GM12872 (cell line): ENCODE data around the gene GDE1.

Experiments used
- CTCF ChIP-seq: IDR thresholded peaks from 3 replicates; pipeline ENCODE4 v1.5.1; 2011; ENCODE audit warnings: low read depth, mild to moderate bottlenecking, low read length, moderate library complexity; ENCODE audit not compliant: insufficient read depth

GDE1 gene

GRCh38 chr16:19482291-19482690, 39.6 kb downstream of the GDE1 start:
- TF ChIP-seq CTCF = no peak

- TF ChIP-seq CTCF = no peak
These were observed 40.1 kb downstream of the GDE1 start for GRCh38 chr16:19481769-19482168.

GRCh38 chr16:19481296-19481695, 40.6 kb downstream of the GDE1 start:
- no peak for TF ChIP-seq CTCF

- no peak for TF ChIP-seq CTCF
These were observed 42.6 kb downstream of the GDE1 start for GRCh38 chr16:19479302-19479721.

GRCh38 chr16:19478505-19478904, 43.4 kb downstream of the GDE1 start:
- TF ChIP-seq CTCF = no peak

- no peak for TF ChIP-seq CTCF
These were observed 47.3 kb downstream of the GDE1 start for GRCh38 chr16:19474617-19475016.

- no peak for TF ChIP-seq CTCF
These were observed 49.4 kb downstream of the GDE1 start for GRCh38 chr16:19472482-19472881.

- TF ChIP-seq CTCF = no peak
These were observed 53.6 kb downstream of the GDE1 start for GRCh38 chr16:19468300-19468699.
